NT2/D1 (cell line): Measurements from ENCODE around the gene OR2W3.

Source experiments
- DNase-seq: peaks from one replicate; pipeline ENCODE4 v3.0.0-alpha.2; 2011; ENCODE audit warnings: low read depth, low spot score
- H3K27me3 ChIP-seq: 2 replicates; pipeline ENCODE4 v1.6.0; 2011; ENCODE audit warnings: mild to moderate bottlenecking; ENCODE audit not compliant: insufficient read length, insufficient read depth
- H3K36me3 ChIP-seq: 2 replicates; pipeline ENCODE4 v1.6.1; 2011; ENCODE audit warnings: mild to moderate bottlenecking, low read length, mixed read lengths; ENCODE audit not compliant: insufficient read depth, insufficient read length
- H3K4me1 ChIP-seq: 2 replicates; pipeline ENCODE4 v1.5.1; 2011; ENCODE audit not compliant: insufficient read depth, insufficient read length
- H3K4me3 ChIP-seq: 2 replicates; pipeline ENCODE4 v1.5.1; 2011; ENCODE audit warnings: low read depth; ENCODE audit not compliant: insufficient read length
- H3K9ac ChIP-seq: 2 replicates; pipeline ENCODE4 v1.6.0; 2011; ENCODE audit warnings: low read depth; ENCODE audit not compliant: insufficient read length
- H3K9me3 ChIP-seq: 2 replicates; pipeline ENCODE4 v1.5.1; 2011; ENCODE audit warnings: mild to moderate bottlenecking, low read length; ENCODE audit not compliant: insufficient read depth
- SUZ12 ChIP-seq: IDR thresholded peaks from 2 replicates; pipeline ENCODE4 v1.6.1; 2011; ENCODE audit not compliant: insufficient read length, insufficient read depth; ENCODE audit errors: extremely low read depth
- YY1 ChIP-seq: IDR thresholded peaks from 2 replicates; pipeline ENCODE4 v1.6.1; 2011; ENCODE audit not compliant: insufficient read length, insufficient read depth
- ZNF274 ChIP-seq: IDR thresholded peaks from 2 replicates; pipeline ENCODE4 v1.6.1; 2011; ENCODE audit warnings: mild to moderate bottlenecking, low read depth, low read length

The OR2W3 gene

DNA sequence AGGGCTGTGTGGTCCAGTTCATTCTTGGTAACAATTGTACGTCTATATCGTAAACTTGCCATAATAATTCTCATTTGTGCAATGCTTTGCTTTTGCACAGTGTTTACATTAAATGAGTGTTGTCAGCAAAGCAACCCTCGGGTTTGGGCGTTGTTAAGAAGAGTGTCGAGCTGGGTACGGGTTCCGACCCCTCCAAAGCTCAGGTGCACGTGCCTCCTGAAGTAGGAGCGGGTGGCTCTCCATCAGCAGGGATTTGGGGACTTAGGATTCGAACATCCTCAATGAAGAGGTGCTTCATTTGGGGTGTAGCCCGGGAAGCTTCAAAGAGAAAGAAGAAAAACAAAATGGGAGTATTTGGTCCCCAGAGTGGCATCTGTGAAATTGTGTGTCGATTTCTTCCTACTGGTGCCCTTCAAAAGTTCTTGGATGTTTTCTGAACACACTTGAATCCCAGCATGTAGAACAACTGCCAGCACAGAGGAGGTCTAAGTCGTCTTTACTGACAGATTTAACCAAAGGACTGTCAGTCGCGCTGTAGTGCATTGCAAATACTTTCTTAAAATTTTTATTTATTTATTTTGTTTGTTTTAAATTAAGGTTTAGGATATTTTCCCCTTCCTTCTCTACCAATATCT lies 37.3 kb upstream of the OR2W3 start:
- Histone ChIP-seq H3K4me3 (peak overlapping the region; percentile 77), H3K27me3 (peaks cover 6% of the 10 kb centered on the region), H3K36me3 (peaks cover 14% of the 10 kb centered on the region), H3K9me3 (no peaks in the 10 kb centered on the region), H3K9ac (peak overlapping the region; percentile 90), H3K4me1 (no peaks in the 10 kb centered on the region)
- TF ChIP-seq YY1 (no peak), ZNF274 (no peak), SUZ12 (no peak)
- DNase-seq, result no peak

GRCh38 chr1:247862756-247863155 lies 32.6 kb upstream of the OR2W3 start:
- H3K36me3 ChIP-seq, result peaks cover 34% of the 10 kb centered on the region
- no peak overlapping the region for H3K9ac ChIP-seq
- no peaks in the 10 kb centered on the region for H3K4me1 ChIP-seq
- TF ChIP-seq YY1, result no peak
- no peak for TF ChIP-seq ZNF274
- no peak for TF ChIP-seq SUZ12
- peaks cover 5% of the 10 kb centered on the region for H3K27me3 ChIP-seq
- DNase-seq, result no peak
- no peak overlapping the region for H3K4me3 ChIP-seq
- H3K9me3 ChIP-seq, result no peaks in the 10 kb centered on the region

DNA sequence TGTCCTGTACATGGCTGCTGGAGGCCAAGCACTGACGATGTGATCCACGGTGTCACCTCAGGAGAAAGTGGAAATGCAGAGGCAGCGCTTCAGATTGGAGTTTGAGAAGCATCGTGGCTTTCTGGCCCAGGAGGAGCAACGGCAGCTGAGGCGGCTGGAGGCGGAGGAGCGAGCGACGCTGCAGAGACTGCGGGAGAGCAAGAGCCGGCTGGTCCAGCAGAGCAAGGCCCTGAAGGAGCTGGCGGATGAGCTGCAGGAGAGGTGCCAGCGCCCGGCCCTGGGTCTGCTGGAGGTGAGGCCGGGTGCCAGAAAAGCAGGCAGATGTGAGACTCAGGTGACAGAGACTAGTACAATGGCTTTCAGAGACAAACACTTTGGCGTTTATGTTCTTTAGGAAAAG lies 30.7 kb upstream of the OR2W3 start:
- DNase-seq, result no peak
- TF ChIP-seq YY1, result no peak
- TF ChIP-seq SUZ12, result no peak
- TF ChIP-seq ZNF274, result no peak
- no peak overlapping the region for H3K4me3 ChIP-seq
- H3K9me3 ChIP-seq, result no peaks in the 10 kb centered on the region
- no peak overlapping the region for H3K9ac ChIP-seq
- H3K36me3 ChIP-seq, result peaks cover 52% of the 10 kb centered on the region
- no peaks in the 10 kb centered on the region for H3K4me1 ChIP-seq
- H3K27me3 ChIP-seq, result no peaks in the 10 kb centered on the region

DNA sequence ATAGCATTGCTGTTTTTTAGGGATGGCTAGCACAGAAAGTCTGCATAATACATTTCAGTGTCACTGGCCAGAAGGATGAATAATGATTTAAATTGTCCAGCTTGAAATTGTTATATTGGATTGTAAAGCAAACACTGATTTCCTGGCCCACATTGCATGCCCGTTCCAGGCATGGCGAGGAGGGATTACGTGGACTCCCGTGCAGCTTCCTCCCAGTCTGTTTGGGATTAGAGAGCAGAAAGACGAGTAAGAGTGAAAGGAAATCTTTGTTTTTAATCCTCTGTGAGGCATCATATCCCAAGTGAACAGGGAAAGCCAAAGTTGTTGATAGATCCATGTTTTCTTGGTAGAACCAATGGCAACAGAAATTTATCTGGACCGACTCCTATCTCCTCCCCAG lies 30.0 kb upstream of the OR2W3 start:
- H3K4me3 ChIP-seq, result no peak overlapping the region
- H3K9me3 ChIP-seq, result no peaks in the 10 kb centered on the region
- H3K27me3 ChIP-seq, result no peaks in the 10 kb centered on the region
- no peaks in the 10 kb centered on the region for H3K4me1 ChIP-seq
- H3K36me3 ChIP-seq, result peaks cover 56% of the 10 kb centered on the region
- no peak for TF ChIP-seq YY1
- TF ChIP-seq ZNF274, result no peak
- no peak for TF ChIP-seq SUZ12
- H3K9ac ChIP-seq, result no peak overlapping the region
- no peak for DNase-seq

- Histone ChIP-seq H3K9me3 (no peaks in the 10 kb centered on the region), H3K4me1 (no peaks in the 10 kb centered on the region), H3K4me3 (no peak overlapping the region), H3K36me3 (no peaks in the 10 kb centered on the region), H3K27me3 (no peaks in the 10 kb centered on the region), H3K9ac (no peak overlapping the region)
- DNase-seq, result no peak
- TF ChIP-seq YY1 (no peak), SUZ12 (no peak)
Observed at GRCh38 chr1:247883346-247883745, 12.0 kb upstream of the OR2W3 start.

- TF ChIP-seq SUZ12 (no peak), YY1 (no peak), ZNF274 (no peak)
- no peak for DNase-seq
- Histone ChIP-seq H3K36me3 (no peaks in the 10 kb centered on the region), H3K4me3 (no peak overlapping the region), H3K27me3 (no peaks in the 10 kb centered on the region), H3K9ac (no peak overlapping the region), H3K9me3 (no peaks in the 10 kb centered on the region), H3K4me1 (no peaks in the 10 kb centered on the region)
Observed at GRCh38 chr1:247884797-247885413, 10.5 kb upstream of the OR2W3 start.

DNA sequence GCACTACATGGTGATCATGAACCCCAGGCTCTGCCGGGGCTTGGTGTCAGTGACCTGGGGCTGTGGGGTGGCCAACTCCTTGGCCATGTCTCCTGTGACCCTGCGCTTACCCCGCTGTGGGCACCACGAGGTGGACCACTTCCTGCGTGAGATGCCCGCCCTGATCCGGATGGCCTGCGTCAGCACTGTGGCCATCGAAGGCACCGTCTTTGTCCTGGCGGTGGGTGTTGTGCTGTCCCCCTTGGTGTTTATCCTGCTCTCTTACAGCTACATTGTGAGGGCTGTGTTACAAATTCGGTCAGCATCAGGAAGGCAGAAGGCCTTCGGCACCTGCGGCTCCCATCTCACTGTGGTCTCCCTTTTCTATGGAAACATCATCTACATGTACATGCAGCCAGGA lies 589 bp downstream of the OR2W3 start:
- no peak for DNase-seq
- no peak overlapping the region for H3K4me3 ChIP-seq
- H3K9me3 ChIP-seq, result no peaks in the 10 kb centered on the region
- H3K27me3 ChIP-seq, result no peaks in the 10 kb centered on the region
- H3K36me3 ChIP-seq, result no peaks in the 10 kb centered on the region
- no peak overlapping the region for H3K9ac ChIP-seq
- TF ChIP-seq ZNF274 (no peak), YY1 (no peak)
- H3K4me1 ChIP-seq, result no peaks in the 10 kb centered on the region
